ENCODE data around the gene C1orf167. TPM values are rescaled to one million over a fixed set of nuclear protein-coding genes. Genes with fewer than 3 reads are reported as not detected.

The C1orf167 gene
- total RNA-seq = not detected

GRCh38 chr1:11761988-11762406 lies at the start of gene C1orf167:
Gene C1orf167 (plus strand): TSS chr1:11762193. CDS start chr1:11764401, 2,208 bp downstream.

GRCh38 chr1:11735854-11736745 lies 25.9 kb upstream of the C1orf167 start, which contains the start of gene AGTRAP:
Gene AGTRAP (plus strand): TSS chr1:11736136. CDS start chr1:11736209, 73 bp downstream.

GRCh38 chr1:11805422-11806306 lies 43.7 kb downstream of the C1orf167 start, which contains the start of the genes CLCN6 and MTHFR:
Gene CLCN6 (plus strand): TSS chr1:11806191. CDS start chr1:11806263, 72 bp downstream.
Gene MTHFR (minus strand): TSS chr1:11805964. CDS start chr1:11803116, 2,848 bp downstream.

Other genes with a start within 250 kb of the C1orf167 start
- 1 to 10 TPM; 1.4 to 3.0 TPM for gene FBXO2, start 107.8 kb upstream of the C1orf167 start, total RNA-seq
- 10 to 100 TPM; 24.1 to 26.6 TPM for gene FBXO44, start 107.3 kb upstream of the C1orf167 start, total RNA-seq
- gene FBXO6, start 98.0 kb upstream of the C1orf167 start, total RNA-seq = 10 to 100 TPM; 24.0 to 26.5 TPM
- 10 to 100 TPM; 33.7 to 55.3 TPM for gene MAD2L2, start 81.0 kb upstream of the C1orf167 start, total RNA-seq
- gene DRAXIN, start 70.5 kb upstream of the C1orf167 start, total RNA-seq = not detected
- gene AGTRAP, start 26.1 kb upstream of the C1orf167 start, total RNA-seq = 10 to 100 TPM; 57.9 to 67.1 TPM
- gene MTHFR, start 43.8 kb downstream of the C1orf167 start, total RNA-seq = 10 to 100 TPM; 21.6 to 38.5 TPM
- 10 to 100 TPM; 14.0 to 21.3 TPM for gene CLCN6, start 44.0 kb downstream of the C1orf167 start, total RNA-seq
- gene NPPA, start 85.6 kb downstream of the C1orf167 start, total RNA-seq = not detected
- not detected for gene NPPB, start 96.8 kb downstream of the C1orf167 start, total RNA-seq
- 10 to 100 TPM; 70.9 to 86.3 TPM for gene KIAA2013, start 164.2 kb downstream of the C1orf167 start, total RNA-seq
- gene PLOD1, start 172.5 kb downstream of the C1orf167 start, total RNA-seq = 100 to 1,000 TPM; 188 to 247 TPM
- gene MFN2, start 218.3 kb downstream of the C1orf167 start, total RNA-seq = 10 to 100 TPM; 56.4 to 63.9 TPM

Data from melanocyte of skin (primary cell).